DMS114 treated with DMSO at 0.1 percent for 48 hours (cell line): ENCODE measurements around the gene EFEMP2.

Experiments used
- DNase-seq: peaks from one replicate; lab custom pipeline; 2025; ENCODE audit not compliant: unreplicated experiment; lab: John Stamatoyannopoulos, UW

EFEMP2 gene

DNA sequence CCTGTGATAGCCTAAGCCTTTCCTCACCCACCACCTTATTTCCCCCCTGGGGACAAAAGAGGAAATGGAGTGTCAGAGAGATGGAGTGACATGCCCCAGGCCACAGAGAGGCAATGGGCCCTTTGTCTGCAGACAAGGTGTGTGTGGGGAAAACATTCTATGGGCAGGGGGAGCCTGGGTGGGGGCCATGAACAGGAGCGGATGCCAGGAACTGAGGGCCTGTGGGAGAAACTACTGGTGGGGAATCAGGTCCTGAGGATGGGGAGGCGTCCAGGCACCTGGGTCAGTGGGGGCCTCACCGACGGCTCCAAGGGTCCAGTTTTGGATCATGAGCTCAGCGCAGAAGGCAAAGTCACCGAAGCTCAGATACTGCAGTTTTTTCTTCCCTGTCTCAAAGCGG, 12.6 kb upstream of the EFEMP2 start:
- no peak for DNase-seq

DNA sequence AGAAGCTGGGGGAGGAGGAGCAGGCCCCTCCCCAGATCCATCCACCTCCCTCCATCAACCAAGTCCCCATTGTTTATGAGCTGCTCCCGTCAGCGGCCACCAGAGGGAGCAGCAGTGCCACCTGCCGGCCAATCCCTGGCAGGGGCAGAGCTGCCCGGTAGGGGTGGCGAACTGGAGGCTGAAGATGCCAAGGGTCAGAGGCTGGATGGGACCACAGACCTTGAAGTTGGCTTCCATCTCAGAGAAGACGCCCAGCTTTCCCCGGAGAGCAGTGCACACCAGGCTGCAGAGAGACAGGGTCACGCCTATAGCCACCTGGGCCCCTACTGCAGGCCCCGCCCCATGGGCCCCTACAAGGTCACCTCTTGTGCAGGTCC, 12.1 kb upstream of the EFEMP2 start:
- peak; percentile 67 for DNase-seq

DNA sequence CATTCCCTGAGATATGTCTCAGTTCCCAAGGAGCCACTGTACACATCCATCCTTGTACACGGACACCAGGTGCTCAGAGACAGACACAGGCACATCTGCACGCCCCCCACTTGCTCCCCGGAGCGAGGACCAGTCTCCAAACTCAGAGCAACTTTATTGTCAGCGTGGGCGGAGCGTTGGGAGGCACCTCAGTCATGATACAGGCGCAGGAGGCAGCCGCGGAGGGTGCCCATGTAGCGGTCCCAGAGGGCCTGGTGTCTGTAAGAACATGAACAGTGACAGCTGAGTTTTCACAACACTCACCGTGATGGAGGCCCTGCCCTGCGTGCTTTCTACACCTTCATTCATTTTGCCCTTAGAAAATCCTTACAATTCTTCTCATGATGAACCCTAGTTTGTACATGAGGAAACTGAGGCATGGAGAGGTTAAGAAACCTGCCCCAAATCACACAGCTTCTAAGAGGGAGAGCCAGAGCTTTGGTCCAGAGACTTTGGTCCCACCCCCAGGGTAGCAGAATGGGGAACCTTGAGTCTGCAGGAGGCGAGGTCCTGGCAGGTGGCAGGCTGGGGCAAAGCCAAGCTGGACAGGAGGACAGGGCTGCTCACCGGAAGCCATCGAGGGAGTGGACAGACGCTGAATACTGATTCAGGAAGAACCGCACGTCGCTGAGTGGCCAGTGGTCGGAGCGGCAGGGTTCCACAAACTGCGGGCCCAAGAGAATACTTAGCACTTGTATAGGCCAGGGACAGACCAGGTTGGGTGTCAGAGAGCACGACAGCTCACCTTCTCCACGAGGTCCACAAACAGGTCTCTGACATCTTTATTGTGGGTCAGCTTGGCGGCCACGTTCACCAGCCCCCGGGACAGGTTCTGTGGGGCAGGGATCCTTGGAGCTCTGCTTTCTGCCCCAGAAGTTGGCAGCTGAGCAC, 11.5 kb upstream of the EFEMP2 start:
- no peak for DNase-seq

DNA sequence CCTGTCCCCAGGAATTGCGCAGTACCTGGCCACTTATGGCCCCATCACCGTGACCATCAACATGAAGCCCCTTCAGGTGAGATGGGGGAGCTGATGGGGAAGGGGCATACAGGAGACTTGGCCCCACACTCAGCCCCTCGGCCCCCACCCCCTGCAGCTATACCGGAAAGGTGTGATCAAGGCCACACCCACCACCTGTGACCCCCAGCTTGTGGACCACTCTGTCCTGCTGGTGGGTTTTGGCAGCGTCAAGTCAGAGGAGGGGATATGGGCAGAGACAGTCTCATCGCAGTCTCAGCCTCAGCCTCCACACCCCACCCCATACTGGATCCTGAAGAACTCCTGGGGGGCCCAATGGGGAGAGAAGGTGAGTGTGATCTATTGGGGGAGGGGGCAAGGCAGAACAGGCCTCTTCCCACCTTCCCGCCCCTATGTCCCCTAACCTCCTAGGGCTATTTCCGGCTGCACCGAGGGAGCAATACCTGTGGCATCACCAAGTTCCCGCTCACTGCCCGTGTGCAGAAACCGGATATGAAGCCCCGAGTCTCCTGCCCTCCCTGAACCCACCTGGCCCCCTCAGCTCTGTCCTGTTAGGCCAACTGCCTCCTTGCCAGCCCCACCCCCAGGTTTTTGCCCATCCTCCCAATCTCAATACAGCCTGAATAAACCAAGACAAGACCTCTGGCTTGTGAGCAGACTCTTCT, 10.6 kb upstream of the EFEMP2 start:
- DNase-seq, result no peak

DNA sequence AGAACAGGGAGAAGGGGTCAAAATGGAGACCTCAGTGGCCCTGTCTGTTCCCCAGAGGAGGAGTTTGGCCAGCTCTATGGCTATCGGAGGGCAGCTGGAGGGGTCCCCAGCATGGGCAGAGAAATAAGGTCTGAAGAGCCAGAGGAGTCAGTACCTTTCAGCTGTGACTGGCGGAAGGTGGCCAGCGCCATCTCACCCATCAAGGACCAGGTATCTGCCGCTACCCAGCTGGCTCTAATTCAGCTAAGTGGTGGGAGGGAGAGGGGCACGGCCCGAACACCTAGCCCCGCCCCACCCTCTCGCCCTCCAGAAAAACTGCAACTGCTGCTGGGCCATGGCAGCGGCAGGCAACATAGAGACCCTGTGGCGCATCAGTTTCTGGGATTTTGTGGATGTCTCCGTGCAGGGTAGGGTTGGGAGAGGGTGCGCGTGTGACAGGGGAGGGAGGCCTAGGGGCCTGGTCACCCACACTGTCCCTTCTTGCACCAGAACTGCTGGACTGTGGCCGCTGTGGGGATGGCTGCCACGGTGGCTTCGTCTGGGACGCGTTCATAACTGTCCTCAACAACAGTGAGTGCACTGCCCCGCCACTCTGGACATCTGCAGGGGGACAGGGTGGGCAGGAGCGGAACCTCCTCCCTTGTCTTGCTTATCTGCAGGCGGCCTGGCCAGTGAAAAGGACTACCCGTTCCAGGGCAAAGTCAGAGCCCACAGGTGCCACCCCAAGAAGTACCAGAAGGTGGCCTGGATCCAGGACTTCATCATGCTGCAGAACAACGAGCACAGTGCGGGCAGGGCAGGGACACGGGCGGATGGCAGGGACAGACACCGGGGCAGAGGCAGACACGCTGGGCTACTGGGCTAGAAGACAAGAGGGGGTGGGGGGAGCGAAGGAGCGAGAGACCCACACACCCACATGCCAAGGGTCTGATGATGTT, 9.8 kb upstream of the EFEMP2 start:
- DNase-seq, result no peak

DNA sequence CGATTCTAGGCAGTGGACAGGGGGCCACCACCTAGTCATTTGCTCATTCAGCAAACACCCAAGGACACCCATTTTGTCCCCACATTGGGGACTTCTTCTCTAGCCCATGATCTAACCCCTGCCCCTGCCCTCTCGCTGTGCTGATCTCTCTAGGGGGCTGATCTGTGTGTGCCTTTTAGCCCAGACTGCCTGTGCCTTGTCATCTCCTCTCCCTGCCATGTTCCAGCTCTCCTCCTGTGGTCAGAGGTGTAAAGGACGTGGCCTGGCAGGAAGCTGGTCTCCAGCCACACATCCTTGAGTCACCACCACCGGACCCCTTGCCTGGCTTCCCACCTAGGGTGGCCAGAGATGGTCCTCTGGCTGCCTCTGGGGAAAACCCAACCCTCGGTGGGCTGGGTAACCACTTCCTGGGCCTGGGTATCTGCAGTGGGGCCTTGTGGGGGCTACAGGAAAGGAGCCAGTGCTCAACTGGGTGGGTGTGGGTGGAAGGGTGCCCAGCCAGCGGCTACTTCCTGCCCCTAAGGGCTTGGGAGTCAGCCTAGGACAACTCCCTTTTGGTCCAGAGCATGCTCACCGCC, 8.3 kb upstream of the EFEMP2 start:
- DNase-seq, result no peak

DNA sequence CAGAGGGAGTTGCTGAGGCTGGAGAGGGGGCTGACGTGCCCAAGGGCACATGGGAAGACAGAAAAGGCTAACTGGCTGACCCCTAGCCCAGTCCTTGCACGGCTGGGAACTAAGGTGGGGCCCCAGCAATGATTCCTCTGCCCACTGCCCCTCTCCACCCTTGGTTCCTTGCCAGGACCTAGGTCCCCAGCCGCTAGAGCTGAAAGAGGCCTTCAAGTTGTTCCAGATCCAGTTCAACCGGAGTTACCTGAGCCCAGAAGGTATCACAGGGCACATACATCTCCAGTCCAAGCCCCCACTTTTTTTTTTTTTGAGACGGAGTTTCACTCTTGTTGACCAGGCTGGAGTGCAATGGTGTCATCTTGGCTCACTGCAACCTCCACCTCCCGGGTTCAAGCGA, 7.4 kb upstream of the EFEMP2 start:
- DNase-seq, result no peak

DNA sequence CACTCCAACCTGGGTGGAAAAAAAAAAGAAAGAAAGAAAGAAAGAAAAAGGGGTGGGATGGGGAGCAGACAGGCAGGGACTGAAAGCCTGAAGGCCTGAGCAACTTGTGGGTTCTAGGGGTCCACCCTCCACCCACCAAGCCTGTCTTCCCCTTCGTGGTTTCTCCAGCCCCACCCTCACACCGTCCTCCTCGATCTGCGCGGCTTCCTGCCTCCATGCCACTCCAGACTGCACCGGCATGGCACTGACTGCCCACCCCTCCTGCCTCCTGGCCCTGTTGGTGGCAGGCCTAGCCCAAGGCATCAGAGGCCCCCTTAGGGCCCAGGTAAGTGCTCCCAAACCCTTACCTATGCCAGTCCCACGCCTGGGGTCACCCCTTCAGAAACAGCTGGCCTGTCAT, 7.0 kb upstream of the EFEMP2 start, which contains the start of gene CTSW:
Gene CTSW, plus strand, starts transcription at position 221 of the 400 bp plus-strand sequence. Its CDS starts 18 bp downstream, at position 239.
- no peak for DNase-seq

DNA sequence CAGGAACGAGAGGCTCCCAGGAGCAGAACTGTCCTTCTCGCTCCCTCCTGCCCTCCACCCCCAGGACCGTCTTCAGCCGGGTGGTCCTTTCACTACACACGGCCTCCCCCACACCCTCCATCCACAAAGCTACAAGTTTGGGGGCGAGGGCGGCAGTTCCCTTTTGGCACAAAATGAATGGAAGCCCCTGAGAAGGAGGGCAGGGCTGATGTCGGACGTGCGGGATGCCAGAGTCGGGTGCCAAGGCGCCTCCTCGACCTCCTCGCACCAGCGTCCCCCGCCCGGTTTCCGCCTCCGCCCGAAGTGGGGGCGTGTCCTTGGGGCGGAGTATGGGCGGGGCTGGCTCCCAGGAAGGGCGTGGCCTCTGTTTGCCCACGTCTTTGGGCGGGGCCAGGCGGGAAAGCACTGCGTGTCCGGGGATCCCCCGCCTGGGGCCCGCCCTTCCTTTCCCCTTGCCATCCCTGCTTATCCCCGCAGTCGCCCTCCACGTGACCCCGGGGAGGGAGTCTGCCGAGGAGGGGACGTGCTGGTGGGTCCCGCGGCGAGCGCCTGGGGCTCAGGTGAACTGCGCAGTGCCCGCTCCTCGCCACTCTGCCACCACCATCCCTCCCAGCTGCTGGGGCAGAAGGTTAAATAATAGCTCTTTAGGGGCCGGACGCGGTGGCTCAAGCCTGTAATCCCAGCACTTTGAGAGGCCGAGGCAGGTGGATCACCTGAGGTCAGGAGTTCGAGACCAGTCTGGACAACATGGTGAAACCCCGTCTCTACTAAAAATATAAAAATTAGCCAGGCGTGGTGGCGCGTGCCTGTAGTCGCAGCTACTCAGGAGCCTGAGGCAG, 937 bp upstream of the EFEMP2 start:
- DNase-seq, result peak; percentile 80

DNA sequence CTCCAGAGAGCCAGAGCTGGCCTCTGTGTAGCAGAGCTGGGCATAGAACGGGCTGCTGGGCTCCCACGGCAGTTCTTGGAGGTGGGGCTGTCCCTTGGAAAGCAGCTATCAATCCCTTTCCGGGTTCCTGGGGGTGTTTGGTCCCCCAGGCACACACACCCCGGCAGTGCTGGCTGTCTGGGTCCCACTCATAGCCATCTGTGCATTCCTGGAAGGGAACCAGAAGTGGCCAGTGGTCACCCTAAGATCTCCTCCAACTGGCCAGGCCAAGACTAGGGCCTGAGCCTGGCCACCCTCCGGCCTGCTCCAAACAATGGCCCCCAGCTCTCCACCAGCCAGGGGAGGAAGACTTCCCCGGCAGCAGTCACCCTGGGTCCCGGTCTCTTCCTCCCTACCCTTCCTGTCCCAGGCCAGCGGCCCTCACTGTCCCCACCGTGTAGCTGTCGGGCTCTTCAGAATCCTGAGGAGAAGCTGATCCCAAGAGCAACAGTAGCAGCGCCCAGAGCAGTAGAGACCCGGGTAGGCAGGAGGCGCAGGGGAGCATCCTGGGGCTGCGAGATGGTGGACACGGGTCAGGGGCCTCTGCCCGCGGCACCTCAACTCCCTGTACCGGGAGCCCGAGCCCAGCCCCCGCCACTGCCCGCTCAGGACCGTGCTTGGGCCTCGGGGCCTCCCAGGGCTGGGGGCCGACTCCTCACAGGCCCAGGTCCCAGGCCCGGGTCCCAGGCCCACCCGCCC, 620 bp downstream of the EFEMP2 start:
- DNase-seq, result no peak

DNA sequence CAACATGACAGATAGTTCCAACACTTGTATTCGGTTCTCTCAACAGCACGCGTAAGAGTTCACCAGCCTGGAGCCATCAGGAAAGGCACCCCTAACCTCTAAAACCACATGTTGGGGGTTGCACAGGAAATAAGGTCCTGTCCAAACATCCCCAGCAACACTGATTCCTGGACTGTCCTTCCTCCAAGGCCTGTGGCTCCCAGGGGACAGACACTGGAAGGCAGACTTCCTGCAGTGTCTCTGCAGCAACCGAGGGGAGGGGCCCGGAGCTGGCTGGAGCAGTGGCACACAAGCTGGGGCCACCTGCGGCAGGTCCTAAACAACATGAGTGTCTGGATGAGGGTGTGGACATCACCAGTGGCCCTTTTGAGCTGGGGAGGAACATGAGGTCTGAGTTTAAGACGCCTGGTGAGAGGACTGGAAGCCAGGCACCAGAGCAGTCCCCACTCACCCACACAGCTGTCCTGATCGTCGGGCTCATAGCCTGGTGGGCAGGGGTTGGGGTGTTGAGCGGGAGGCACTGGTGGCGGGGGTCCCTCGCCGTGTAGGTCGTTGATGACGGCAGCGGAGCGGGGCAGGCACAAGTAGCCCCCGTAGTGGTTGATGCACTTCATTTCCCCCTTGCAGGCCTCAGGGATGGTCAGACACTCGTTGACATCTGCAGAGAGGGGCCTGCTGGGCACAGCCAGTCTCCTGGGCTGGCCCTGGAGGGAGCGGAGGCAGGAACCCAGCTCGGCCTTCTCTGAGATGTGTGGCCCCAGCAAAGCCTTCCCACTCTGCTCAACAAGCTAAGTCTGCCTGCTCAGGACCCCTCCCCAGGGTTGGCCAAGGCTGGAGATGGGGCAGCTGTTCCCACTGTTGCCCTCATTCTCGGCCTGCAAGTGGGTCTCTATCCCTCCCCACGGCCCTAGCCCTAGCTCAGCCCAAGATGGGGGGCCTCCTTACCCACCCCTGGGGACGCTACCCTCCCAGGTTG, 1.6 kb downstream of the EFEMP2 start:
- no peak for DNase-seq

DNA sequence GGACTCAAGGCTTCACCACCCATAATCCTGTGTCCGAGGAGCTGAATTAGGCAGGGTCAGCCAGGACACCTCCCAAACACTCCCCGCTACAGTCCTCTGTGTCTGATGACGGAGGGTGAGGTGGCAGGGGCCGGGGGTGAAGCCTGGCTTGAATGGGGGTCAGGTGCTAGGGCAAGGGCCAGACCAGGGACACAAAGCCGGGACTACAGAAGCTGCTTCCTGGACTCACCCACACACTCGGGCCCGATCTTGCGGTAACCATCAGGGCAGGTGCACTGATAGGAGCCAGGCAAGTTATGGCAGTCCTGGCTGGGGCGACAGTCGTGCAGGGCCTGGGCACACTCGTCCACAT, 2.3 kb downstream of the EFEMP2 start:
- no peak for DNase-seq

DNA sequence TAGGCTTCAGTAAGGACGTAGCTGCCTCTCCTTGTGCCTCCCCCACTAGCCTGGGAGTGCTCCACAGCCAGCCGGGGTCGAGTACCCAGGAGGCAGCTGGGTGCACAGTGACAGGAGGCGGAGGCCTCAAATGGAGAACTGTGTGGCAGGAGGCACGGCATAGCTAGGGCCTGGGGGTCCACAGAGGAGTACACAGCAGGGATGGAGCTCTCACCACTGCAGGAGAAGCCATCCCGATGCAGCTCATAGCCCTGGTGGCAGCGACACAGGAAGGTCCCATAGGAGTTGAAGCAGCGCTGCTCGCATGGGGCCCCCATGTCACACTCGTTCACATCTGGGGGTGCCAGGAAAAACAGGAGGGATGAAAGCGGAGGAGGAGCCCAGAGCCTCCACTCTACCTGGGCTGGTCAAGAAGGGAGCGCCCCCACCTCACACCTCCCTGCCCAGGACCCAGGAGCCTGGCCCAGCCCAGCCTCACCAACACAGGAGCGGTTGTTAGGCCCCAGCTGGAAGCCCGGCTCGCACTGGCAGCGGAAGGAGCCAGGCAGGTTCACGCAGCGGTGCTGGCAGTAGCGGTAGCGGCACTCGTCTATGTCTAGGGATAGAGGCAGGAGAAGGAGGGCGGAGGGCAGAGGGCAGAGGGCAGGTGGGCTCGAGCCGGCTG, 2.8 kb downstream of the EFEMP2 start:
- DNase-seq, result no peak

DNA sequence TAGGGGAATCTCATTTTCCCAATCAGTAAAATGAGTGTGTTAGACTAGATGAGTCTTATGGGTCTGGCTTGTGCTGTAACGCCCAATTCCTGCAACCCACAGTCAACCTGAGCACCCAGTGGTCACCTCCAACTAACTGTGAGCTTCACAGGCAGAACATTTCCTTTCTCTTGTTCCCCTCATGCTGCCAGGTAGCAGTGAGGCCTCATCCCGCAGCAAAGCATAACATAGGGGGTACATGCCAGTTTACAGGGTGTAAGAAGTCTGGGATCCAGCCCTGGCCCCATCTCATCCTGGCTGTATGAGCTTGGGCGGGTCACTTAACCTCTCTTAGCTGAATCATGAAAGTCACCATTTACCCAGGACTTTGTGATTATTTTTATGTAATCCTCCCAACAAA, 3.7 kb downstream of the EFEMP2 start:
- no peak for DNase-seq

DNA sequence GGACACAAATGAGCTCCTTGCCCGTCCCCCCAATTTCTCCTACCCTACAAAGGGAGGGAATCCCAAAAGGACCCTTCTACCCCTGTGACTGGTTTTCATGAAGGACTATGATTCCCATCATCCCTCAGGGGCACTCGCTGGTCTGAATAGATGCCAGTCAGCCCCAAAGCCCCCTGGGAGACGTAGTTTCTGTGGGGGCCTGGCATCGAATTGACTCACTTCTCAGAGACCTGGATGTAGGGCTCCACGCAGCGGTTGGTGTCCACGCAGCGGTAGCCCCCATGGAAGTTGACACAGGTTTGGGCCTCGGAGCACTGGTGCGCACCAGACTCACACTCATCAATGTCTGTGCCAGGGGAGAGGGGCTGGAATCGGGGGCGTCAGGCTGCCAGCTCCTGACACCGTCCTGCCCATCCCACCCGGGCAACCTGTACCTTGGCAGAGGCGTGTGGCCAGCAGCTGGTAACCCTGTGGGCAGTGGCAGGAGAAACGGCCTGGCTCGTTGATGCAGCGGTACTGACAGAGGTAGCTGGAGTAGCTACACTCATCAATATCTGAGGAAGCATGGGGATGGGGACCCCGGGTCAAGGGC, 4.4 kb downstream of the EFEMP2 start:
- peak; percentile 34 for DNase-seq

DNA sequence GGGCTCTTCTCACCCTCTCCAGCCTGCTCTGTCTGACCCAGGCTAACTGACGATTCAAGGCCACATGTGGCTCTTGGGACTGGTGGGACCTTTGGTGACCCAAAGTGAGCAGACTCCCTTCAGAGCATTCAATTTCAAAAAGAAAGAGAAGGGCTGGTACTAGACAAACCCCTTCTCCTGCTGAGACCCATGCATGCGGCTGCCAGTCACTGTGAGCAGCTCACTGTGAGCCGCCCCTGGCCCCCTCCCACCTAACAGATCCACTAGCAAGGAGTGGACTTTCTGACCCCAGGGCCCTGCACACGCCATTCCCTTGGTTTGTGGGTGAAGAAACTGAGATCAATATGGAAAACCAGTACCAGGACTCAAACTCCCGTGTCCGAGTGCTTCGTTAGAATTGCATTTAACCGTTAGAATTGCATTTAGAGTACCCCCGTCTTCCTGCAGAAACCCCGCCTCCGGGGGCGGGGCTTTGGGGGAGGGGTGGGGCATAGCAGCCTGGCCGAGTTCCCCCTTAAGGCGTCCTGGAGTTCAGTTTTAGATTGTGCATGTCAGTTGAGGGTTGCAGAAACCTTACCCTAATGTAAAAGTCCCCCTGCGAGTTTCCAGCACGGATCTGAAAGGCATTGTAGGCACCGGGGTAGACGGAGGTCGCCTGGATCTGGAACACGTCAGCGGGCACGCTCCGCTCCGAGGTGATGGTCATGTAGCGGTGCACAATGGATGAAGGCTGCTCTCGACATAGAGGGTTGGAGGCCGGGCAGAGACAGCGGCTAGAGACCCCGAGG, 5.1 kb downstream of the EFEMP2 start:
- no peak for DNase-seq
